Keratinocyte (primary cell): Measurements from ENCODE around the gene C9orf153.

Experiments used
- CTCF ChIP-seq, 3 experiments: IDR thresholded peaks in 1 of 3; conservative IDR thresholded peaks in 1 of 3; optimal IDR thresholded peaks in 1 of 3; 2 replicates in 2 of 3; 3 replicates in 1 of 3; pipeline versions ENCODE3 to v1.5.1; 2011; ENCODE audit warnings: low read length in 3 of 3, mild to moderate bottlenecking in 3 of 3, moderate library complexity in 2 of 3, control low read depth in 1 of 3, inconsistent platforms in 1 of 3; ENCODE audit not compliant: insufficient read depth in 2 of 3; ENCODE audit errors: extremely low read depth in 1 of 3
- EZH2 ChIP-seq: IDR thresholded peaks from one replicate; pipeline ENCODE4 v1.6.1; 2012; ENCODE audit warnings: inconsistent platforms, mild to moderate bottlenecking, low read length, moderate library complexity

GRCh38 chr9:86207193-86207592, 52.3 kb downstream of the C9orf153 start:
- TF ChIP-seq CTCF (optimal IDR thresholded peaks at IDR 0.05 in 1 of 3, IDR thresholded peaks at IDR 0.05 in 1 of 3, conservative IDR thresholded peaks at IDR 0.05 in 1 of 3; ENCODE audit: extremely low read depth in 1 of 3, insufficient read depth in 2 of 3, low read length in 3 of 3) (no peak), EZH2 (no peak)
